Upper lobe of left lung (tissue), 4 donors: ENCODE results near the gene ERN1.

Source experiments
- CTCF ChIP-seq, 6 experiments: fragments of 450-650 bp in 4 of 6; fragments of 200-600 bp in 2 of 6; sonication (generic) in 2 of 6; IDR thresholded peaks; one replicate each; pipeline ENCODE4 v1.5.1; 2016 to 2019; ENCODE audit warnings: antibody characterized with exemption in 6 of 6
- EP300 ChIP-seq, 4 donors: sonication (generic); formaldehyde crosslinking; IDR thresholded peaks; one replicate each; pipeline ENCODE4 v1.5.1; 2017; ENCODE audit warnings: antibody characterized with exemption in 4 of 4, control low read depth in 2 of 4
- POLR2AphosphoS5 ChIP-seq, 2 donors: sonication (generic); formaldehyde crosslinking; IDR thresholded peaks; one replicate each; pipeline ENCODE4 v1.5.1; 2017; ENCODE audit warnings: antibody characterized with exemption in 2 of 2

- TF ChIP-seq EP300 (IDR thresholded peaks at IDR 0.05) (no peak), CTCF (IDR thresholded peaks at IDR 0.05) (no peak), POLR2AphosphoS5 (IDR thresholded peaks at IDR 0.05) (no peak)
Observed at GRCh38 chr17:64085650-64086005, 44.3 kb downstream of the ERN1 start.
